Neural cell (in vitro differentiated cells): Measurements from ENCODE around the gene PYGM. TPM values are rescaled to one million over a fixed set of nuclear protein-coding genes. Genes with fewer than 3 reads are reported as not detected.

ENCODE experiments used
- H2AFZ ChIP-seq: fragments of 200-600, 300-800 bp; sonication (generic), shearing (Covaris generic); 2 replicates; pipeline ENCODE4 v1.6.0; 2014; ENCODE audit warnings: low read depth, mild to moderate bottlenecking, antibody characterized with exemption, low read length, moderate library complexity
- H3F3A ChIP-seq: fragments of 200-600 bp; shearing (Covaris generic); 2 replicates; pipeline ENCODE4 v1.6.1; 2016; ENCODE audit warnings: mild to moderate bottlenecking, moderate library complexity, mixed read lengths, antibody characterized with exemption, low read length; ENCODE audit not compliant: insufficient read depth, poor library complexity, severe bottlenecking
- H3K27ac ChIP-seq: fragments of 200-600, 300-800 bp; sonication (generic), shearing (Covaris generic); 2 replicates; pipeline ENCODE4 v1.5.1; 2014; ENCODE audit warnings: mild to moderate bottlenecking, low read length, moderate library complexity
- H3K27me3 ChIP-seq: fragments of 300-800, 200-600 bp; sonication (generic), shearing (Covaris generic); 2 replicates; pipeline ENCODE4 v1.6.0; 2014; ENCODE audit warnings: mild to moderate bottlenecking, low read depth, low read length, moderate library complexity; ENCODE audit not compliant: insufficient read depth
- H3K36me3 ChIP-seq: fragments of 300-800, 200-600 bp; sonication (generic), shearing (Covaris generic); 2 replicates; pipeline ENCODE4 v1.5.1; 2014; ENCODE audit warnings: mild to moderate bottlenecking, antibody characterized with exemption, low read length, moderate library complexity; ENCODE audit not compliant: insufficient read depth
- H3K4me2 ChIP-seq: fragments of 300-800, 200-600 bp; sonication (generic), shearing (Covaris generic); 2 replicates; pipeline ENCODE4 v1.6.0; 2014; ENCODE audit warnings: mild to moderate bottlenecking, low read length
- H3K4me3 ChIP-seq: fragments of 300-800, 200-600 bp; sonication (generic), shearing (Covaris generic); 2 replicates; pipeline ENCODE4 v1.5.1; 2014; ENCODE audit warnings: mild to moderate bottlenecking, low read length, moderate library complexity
- H3K79me2 ChIP-seq: fragments of 200-600 bp; shearing (Covaris generic); replicated peaks from 2 replicates; pipeline ENCODE4 v1.6.0; 2014; ENCODE audit warnings: mild to moderate bottlenecking, low read length, moderate library complexity; ENCODE audit not compliant: insufficient read depth
- H3K9ac ChIP-seq: fragments of 300-800, 200-600 bp; sonication (generic), shearing (Covaris generic); 2 replicates; pipeline ENCODE4 v1.6.1; 2016; ENCODE audit warnings: mild to moderate bottlenecking, low read length, mixed read lengths
- H3K9me2 ChIP-seq: fragments of 200-600 bp; shearing (Covaris generic); 2 replicates; pipeline ENCODE4 v1.6.1; 2016; ENCODE audit warnings: mild to moderate bottlenecking, low read length, mixed read lengths; ENCODE audit not compliant: insufficient read depth
- H3K9me3 ChIP-seq: fragments of 200-600, 300-800 bp; sonication (generic), shearing (Covaris generic); 2 replicates; pipeline ENCODE4 v1.6.1; 2016; ENCODE audit warnings: mild to moderate bottlenecking, mixed run types, low read length, moderate library complexity, mixed read lengths
- H4K20me1 ChIP-seq: fragments of 200-600 bp; shearing (Covaris generic); 2 replicates; pipeline ENCODE4 v1.6.1; 2016; ENCODE audit warnings: mild to moderate bottlenecking, mixed run types; ENCODE audit not compliant: insufficient read depth
- EP300 ChIP-seq: fragments of 450-650 bp; conservative IDR thresholded peaks from 2 replicates; pipeline ENCODE4 v1.6.1; 2014; ENCODE audit warnings: antibody characterized with exemption, mild to moderate bottlenecking, moderate library complexity; ENCODE audit not compliant: poor library complexity, severe bottlenecking
- EZH2 ChIP-seq: fragments of 200-600, 300-800 bp; shearing (Covaris generic), sonication (generic); IDR thresholded peaks from 2 replicates; pipeline ENCODE4 v1.6.1; 2014; ENCODE audit warnings: antibody characterized with exemption, low read length, borderline replicate concordance, mild to moderate bottlenecking; ENCODE audit not compliant: insufficient read depth, poor library complexity, severe bottlenecking
- MXI1 ChIP-seq: fragments of 450-650 bp; conservative IDR thresholded peaks from 2 replicates; pipeline ENCODE4 v1.6.1; 2014; ENCODE audit warnings: antibody characterized with exemption, mild to moderate bottlenecking; ENCODE audit not compliant: poor library complexity, severe bottlenecking
- POLR2AphosphoS5 ChIP-seq: IDR thresholded peaks from 2 replicates; pipeline ENCODE4 v1.6.1; 2012
- RAD21 ChIP-seq: fragments of 450-650 bp; conservative IDR thresholded peaks from 2 replicates; pipeline ENCODE4 v1.6.1; 2014; ENCODE audit warnings: antibody characterized with exemption, mild to moderate bottlenecking, moderate library complexity
- SMC3 ChIP-seq: fragments of 450-650 bp; conservative IDR thresholded peaks from 2 replicates; pipeline ENCODE4 v1.6.1; 2014; ENCODE audit warnings: antibody characterized with exemption, mild to moderate bottlenecking, moderate library complexity; ENCODE audit not compliant: poor library complexity
- TAF1 ChIP-seq: IDR thresholded peaks from 2 replicates; pipeline ENCODE4 v1.6.1; 2012; ENCODE audit warnings: low read depth
- polyA plus RNA-seq: library from polyadenylated mRNA; depleted of rRNA; stranded (reverse); fragments of >200 nt; gene quantifications from 2 replicates; pipeline ENCODE4 v1.2.3, GENCODE V29; 2014
- TF ChIP-seq, protein P1 (sequence below): fragments of 450-650 bp; IDR thresholded peaks from 2 replicates; pipeline ENCODE4 v1.5.1; 2014; ENCODE audit warnings: antibody characterized with exemption, mild to moderate bottlenecking, moderate library complexity; ENCODE audit not compliant: poor library complexity, severe bottlenecking
- TF ChIP-seq, protein P2 (sequence below): IDR thresholded peaks from 2 replicates; pipeline ENCODE4 v1.6.1; 2012; ENCODE audit warnings: borderline replicate concordance

Gene PYGM
- polyA plus RNA-seq, 1 donor from 2014 or later = 0.43 TPM

DNA sequence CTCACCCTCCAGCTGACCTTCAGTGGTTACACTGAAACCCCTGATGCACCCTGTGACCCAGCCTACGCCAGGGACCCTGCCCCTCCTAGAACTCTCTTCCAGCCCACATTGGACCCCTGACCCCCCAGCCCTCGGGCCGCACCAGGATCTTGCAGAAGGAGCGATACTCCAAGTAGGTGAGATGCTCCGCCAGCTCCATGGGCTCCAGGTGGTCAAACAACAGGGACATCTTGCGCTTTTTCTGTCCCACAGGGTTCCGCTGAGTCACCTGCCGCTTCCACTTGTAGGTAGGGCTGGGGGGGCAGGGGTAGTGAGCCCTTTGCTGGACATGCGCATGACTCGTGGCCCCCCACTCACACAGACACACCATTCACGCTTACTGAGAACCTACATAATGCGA lies 19.9 kb downstream of the PYGM start:
- H2AFZ ChIP-seq = no peak overlapping the region
- no peak overlapping the region for H3K4me2 ChIP-seq
- H4K20me1 ChIP-seq = no peaks in the 10 kb centered on the region
- TF ChIP-seq EZH2 = no peak
- TF ChIP-seq SMC3 = no peak
- TF ChIP-seq, protein P1, sequence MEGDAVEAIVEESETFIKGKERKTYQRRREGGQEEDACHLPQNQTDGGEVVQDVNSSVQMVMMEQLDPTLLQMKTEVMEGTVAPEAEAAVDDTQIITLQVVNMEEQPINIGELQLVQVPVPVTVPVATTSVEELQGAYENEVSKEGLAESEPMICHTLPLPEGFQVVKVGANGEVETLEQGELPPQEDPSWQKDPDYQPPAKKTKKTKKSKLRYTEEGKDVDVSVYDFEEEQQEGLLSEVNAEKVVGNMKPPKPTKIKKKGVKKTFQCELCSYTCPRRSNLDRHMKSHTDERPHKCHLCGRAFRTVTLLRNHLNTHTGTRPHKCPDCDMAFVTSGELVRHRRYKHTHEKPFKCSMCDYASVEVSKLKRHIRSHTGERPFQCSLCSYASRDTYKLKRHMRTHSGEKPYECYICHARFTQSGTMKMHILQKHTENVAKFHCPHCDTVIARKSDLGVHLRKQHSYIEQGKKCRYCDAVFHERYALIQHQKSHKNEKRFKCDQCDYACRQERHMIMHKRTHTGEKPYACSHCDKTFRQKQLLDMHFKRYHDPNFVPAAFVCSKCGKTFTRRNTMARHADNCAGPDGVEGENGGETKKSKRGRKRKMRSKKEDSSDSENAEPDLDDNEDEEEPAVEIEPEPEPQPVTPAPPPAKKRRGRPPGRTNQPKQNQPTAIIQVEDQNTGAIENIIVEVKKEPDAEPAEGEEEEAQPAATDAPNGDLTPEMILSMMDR = no peak
- H3K79me2 ChIP-seq = no peaks in the 10 kb centered on the region
- H3K27me3 ChIP-seq = peaks cover 44% of the 10 kb centered on the region
- H3K4me3 ChIP-seq = no peak overlapping the region
- no peaks in the 10 kb centered on the region for H3K9me2 ChIP-seq
- no peak overlapping the region for H3K27ac ChIP-seq
- H3K9ac ChIP-seq = no peak overlapping the region
- H3K36me3 ChIP-seq = no peaks in the 10 kb centered on the region
- no peaks in the 10 kb centered on the region for H3K9me3 ChIP-seq
- no peaks in the 10 kb centered on the region for H3F3A ChIP-seq

DNA sequence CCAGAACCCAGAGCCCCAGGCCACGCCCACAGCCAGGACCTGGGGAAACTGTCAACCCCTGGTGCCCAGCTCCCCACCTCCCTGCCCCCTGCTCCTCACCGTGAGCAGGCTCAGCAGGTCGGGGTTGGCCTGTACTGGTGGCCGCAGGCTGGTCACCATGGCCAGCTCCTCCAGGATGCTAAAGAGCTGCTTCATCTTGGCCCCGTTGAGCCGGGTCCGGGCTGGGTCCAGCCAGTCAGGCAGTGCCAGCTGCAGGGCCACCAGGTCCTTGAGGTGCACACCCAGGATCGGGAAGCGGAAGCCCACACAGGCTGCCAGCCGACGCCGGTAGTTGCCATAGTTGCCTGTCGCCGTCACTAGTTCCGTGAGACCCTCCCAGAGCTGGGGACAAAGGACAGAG lies 23.1 kb downstream of the PYGM start:
- Histone ChIP-seq H3K4me2 (no peak overlapping the region), H3K9ac (no peak overlapping the region), H3K36me3 (no peaks in the 10 kb centered on the region), H3K9me2 (no peaks in the 10 kb centered on the region), H3K79me2 (no peaks in the 10 kb centered on the region), H3K27me3 (peaks cover 15% of the 10 kb centered on the region), H3K9me3 (no peaks in the 10 kb centered on the region), H3K4me3 (no peak overlapping the region), H3K27ac (no peak overlapping the region), H4K20me1 (no peaks in the 10 kb centered on the region), H2AFZ (no peak overlapping the region), H3F3A (no peaks in the 10 kb centered on the region)
- TF ChIP-seq MXI1 = no peak
- no peak for TF ChIP-seq POLR2AphosphoS5
- no peak for TF ChIP-seq RAD21
- TF ChIP-seq SMC3 = no peak
- no peak for TF ChIP-seq TAF1
- no peak for TF ChIP-seq EZH2
- TF ChIP-seq, protein P2, sequence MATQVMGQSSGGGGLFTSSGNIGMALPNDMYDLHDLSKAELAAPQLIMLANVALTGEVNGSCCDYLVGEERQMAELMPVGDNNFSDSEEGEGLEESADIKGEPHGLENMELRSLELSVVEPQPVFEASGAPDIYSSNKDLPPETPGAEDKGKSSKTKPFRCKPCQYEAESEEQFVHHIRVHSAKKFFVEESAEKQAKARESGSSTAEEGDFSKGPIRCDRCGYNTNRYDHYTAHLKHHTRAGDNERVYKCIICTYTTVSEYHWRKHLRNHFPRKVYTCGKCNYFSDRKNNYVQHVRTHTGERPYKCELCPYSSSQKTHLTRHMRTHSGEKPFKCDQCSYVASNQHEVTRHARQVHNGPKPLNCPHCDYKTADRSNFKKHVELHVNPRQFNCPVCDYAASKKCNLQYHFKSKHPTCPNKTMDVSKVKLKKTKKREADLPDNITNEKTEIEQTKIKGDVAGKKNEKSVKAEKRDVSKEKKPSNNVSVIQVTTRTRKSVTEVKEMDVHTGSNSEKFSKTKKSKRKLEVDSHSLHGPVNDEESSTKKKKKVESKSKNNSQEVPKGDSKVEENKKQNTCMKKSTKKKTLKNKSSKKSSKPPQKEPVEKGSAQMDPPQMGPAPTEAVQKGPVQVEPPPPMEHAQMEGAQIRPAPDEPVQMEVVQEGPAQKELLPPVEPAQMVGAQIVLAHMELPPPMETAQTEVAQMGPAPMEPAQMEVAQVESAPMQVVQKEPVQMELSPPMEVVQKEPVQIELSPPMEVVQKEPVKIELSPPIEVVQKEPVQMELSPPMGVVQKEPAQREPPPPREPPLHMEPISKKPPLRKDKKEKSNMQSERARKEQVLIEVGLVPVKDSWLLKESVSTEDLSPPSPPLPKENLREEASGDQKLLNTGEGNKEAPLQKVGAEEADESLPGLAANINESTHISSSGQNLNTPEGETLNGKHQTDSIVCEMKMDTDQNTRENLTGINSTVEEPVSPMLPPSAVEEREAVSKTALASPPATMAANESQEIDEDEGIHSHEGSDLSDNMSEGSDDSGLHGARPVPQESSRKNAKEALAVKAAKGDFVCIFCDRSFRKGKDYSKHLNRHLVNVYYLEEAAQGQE = no peak
- TF ChIP-seq, protein P1 = no peak
- no peak for TF ChIP-seq EP300
